ENCODE measurements around the gene KIRREL2.
"Not testable (repeated sequence)": the region's sequence is repeated elsewhere in the genome, so short reads cannot be mapped to it uniquely, and the experiment has no call there.

Gene KIRREL2

DNA sequence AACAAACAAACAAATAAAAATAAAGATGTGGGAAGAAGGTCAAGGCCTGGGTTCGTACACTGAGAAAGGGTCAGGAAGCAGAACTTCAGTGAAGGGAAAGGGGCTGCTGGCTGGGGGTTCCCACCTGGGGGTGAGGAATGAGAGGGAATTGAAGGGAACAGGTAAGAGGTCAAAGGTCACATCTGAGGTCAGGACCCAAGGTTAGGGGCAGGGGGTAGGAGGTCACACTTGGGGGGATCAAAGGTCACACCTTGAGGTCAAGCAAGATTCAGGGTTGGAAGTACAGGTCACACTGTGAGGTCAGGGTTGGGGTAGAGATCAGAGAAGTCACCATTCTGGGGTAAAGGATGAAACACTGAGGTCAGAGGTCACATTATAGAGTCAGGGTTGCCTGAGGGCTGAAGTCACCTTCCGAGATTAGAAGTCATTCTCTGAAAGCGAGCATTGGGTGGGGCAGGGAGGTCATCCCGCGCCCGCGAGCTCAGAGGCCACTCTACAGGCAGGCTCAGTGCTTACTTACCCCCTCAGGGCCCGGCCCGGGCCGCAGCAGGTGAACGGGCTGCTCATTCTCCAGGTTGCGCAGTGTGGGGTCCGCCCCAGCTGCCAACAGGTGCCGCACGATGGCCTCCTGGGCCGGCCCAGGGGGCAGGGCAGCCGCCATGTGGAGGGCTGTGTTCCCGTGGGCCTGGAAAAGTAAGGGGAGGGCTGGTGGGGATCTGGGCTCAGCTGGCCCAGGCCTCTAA lies 32.8 kb downstream of the KIRREL2 start:
- Histone ChIP-seq H3K4me1 (ENCODE audit: insufficient read depth, low read length, poor library complexity, severe bottlenecking) (no peaks in the 10 kb centered on the region), H4K20me1 (ENCODE audit: insufficient read depth, low read length, poor library complexity, severe bottlenecking) (no peaks in the 10 kb centered on the region), H3K9me3 (ENCODE audit: insufficient read depth, low read depth, low read length) (no peaks in the 10 kb centered on the region), H3K9me2 (replicated peaks; ENCODE audit: low read depth, low read length) (no peaks in the 10 kb centered on the region), H3K27me3 (ENCODE audit: insufficient read depth, low read length, poor library complexity, severe bottlenecking) (no peaks in the 10 kb centered on the region), H3K9ac (ENCODE audit: low read depth, low read length, poor library complexity, severe bottlenecking) (no peak overlapping the region), H3K79me2 (ENCODE audit: insufficient read depth, low read length) (no peaks in the 10 kb centered on the region), H3K4me3 (ENCODE audit: low read length, poor library complexity, severe bottlenecking) (no peak overlapping the region), H3F3A (ENCODE audit: low read depth) (no peaks in the 10 kb centered on the region), H3K36me3 (ENCODE audit: insufficient read depth, low read length) (peaks cover 38% of the 10 kb centered on the region; the same call in 1 of the 2 replicates), H3K4me2 (ENCODE audit: low read depth, low read length, poor library complexity, severe bottlenecking) (no peak overlapping the region), H2AFZ (ENCODE audit: low read length) (no peak overlapping the region)
- TF ChIP-seq, protein P1, sequence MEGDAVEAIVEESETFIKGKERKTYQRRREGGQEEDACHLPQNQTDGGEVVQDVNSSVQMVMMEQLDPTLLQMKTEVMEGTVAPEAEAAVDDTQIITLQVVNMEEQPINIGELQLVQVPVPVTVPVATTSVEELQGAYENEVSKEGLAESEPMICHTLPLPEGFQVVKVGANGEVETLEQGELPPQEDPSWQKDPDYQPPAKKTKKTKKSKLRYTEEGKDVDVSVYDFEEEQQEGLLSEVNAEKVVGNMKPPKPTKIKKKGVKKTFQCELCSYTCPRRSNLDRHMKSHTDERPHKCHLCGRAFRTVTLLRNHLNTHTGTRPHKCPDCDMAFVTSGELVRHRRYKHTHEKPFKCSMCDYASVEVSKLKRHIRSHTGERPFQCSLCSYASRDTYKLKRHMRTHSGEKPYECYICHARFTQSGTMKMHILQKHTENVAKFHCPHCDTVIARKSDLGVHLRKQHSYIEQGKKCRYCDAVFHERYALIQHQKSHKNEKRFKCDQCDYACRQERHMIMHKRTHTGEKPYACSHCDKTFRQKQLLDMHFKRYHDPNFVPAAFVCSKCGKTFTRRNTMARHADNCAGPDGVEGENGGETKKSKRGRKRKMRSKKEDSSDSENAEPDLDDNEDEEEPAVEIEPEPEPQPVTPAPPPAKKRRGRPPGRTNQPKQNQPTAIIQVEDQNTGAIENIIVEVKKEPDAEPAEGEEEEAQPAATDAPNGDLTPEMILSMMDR (conservative IDR thresholded peaks at IDR 0.05; ENCODE audit: low read length), result no peak
- TF ChIP-seq EZH2phosphoT487 (IDR thresholded peaks at IDR 0.05; ENCODE audit: borderline replicate concordance), result no peak

DNA sequence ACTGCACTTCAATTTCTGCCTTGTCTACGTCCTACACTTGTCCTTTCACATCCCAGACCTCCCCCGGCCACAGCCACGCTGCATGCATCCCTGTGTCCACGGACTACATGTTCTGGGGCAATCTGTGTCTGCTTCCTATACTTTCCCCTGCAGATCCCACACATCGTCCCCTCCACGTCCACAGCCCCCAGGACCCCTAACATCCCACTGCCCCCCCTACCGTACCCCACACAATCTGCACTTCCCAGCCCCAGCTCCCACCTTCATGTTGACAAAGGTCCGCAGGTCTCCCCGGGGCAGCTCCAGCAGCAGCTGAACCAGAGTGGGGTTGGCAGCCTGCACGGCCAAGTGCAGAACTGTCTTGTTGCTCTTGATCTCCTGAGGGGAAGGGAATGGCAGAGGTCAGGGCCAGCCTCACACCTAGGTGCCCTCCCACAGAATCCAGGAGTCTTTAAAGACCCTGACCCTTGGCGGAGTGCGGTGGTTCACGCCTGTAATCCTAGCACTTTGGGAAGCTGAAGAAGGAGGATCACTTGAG lies 33.5 kb downstream of the KIRREL2 start:
- TF ChIP-seq EZH2phosphoT487 (IDR thresholded peaks at IDR 0.05; ENCODE audit: borderline replicate concordance), result no peak
- TF ChIP-seq, protein P1 (conservative IDR thresholded peaks at IDR 0.05; ENCODE audit: low read length), result no peak
- Histone ChIP-seq H3K4me1 (ENCODE audit: insufficient read depth, low read length, poor library complexity, severe bottlenecking) (no peaks in the 10 kb centered on the region), H3K9ac (ENCODE audit: low read depth, low read length, poor library complexity, severe bottlenecking) (no peak overlapping the region), H3K27me3 (ENCODE audit: insufficient read depth, low read length, poor library complexity, severe bottlenecking) (no peaks in the 10 kb centered on the region), H3K79me2 (ENCODE audit: insufficient read depth, low read length) (no peaks in the 10 kb centered on the region), H2AFZ (ENCODE audit: low read length) (no peak overlapping the region), H3K4me3 (ENCODE audit: low read length, poor library complexity, severe bottlenecking) (no peak overlapping the region), H3K36me3 (ENCODE audit: insufficient read depth, low read length) (peaks cover 38% of the 10 kb centered on the region; the same call in 1 of the 2 replicates), H3K9me2 (replicated peaks; ENCODE audit: low read depth, low read length) (no peaks in the 10 kb centered on the region), H3K9me3 (ENCODE audit: insufficient read depth, low read depth, low read length) (no peaks in the 10 kb centered on the region), H4K20me1 (ENCODE audit: insufficient read depth, low read length, poor library complexity, severe bottlenecking) (no peaks in the 10 kb centered on the region), H3K4me2 (ENCODE audit: low read depth, low read length, poor library complexity, severe bottlenecking) (no peak overlapping the region), H3F3A (ENCODE audit: low read depth) (no peaks in the 10 kb centered on the region)

DNA sequence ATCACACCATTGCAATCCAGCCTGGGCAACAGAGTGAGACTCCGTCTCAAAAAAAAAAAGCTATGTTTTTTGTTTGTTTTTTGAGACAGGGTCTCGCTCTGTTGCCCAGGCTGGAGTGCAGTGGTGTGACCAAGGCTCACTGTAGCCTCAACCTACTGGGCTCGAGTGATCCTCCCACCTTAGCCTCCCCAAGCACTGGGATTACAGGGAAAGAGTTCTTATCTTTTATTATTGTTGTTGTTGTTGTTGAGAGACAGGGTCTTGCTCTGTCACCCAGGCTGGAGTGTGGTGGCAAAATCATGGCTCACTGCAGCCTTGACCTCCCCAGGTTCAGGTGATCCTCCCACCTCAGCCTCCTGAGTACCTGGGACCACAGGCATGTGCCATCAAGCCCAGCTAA lies 35.1 kb downstream of the KIRREL2 start:
- not testable (repeated sequence) for H2AFZ ChIP-seq (ENCODE audit: low read length); H3K9me2 ChIP-seq (replicated peaks; ENCODE audit: low read depth, low read length); H3K9me3 ChIP-seq (ENCODE audit: insufficient read depth, low read depth, low read length); H4K20me1 ChIP-seq (ENCODE audit: insufficient read depth, low read length, poor library complexity, severe bottlenecking); H3K79me2 ChIP-seq (ENCODE audit: insufficient read depth, low read length); H3K4me1 ChIP-seq (ENCODE audit: insufficient read depth, low read length, poor library complexity, severe bottlenecking); H3F3A ChIP-seq (ENCODE audit: low read depth); H3K27me3 ChIP-seq (ENCODE audit: insufficient read depth, low read length, poor library complexity, severe bottlenecking); H3K4me3 ChIP-seq (ENCODE audit: low read length, poor library complexity, severe bottlenecking); H3K4me2 ChIP-seq (ENCODE audit: low read depth, low read length, poor library complexity, severe bottlenecking); H3K9ac ChIP-seq (ENCODE audit: low read depth, low read length, poor library complexity, severe bottlenecking)
- H3K36me3 ChIP-seq (ENCODE audit: insufficient read depth, low read length), result peaks cover 53% of the 10 kb centered on the region; the same call in 1 of the 2 replicates
